GM10248 (cell line): Measurements from ENCODE around the gene ALS2CL.

Experiments
- CTCF ChIA-PET: fragments of 300-600 bp; sonication (Branson Sonifier 250); formaldehyde crosslinking; extraction: SDS; loops from one replicate; lab custom pipeline; 2021; ENCODE audit warnings: antibody characterized with exemption; lab: Yijun Ruan, JAX
- POLR2A ChIA-PET: fragments of 350-650 bp; sonication (Branson Sonifier 250); formaldehyde crosslinking; extraction: SDS; loops from one replicate; lab custom pipeline; 2020; ENCODE audit warnings: antibody characterized with exemption; lab: Yijun Ruan, JAX
- DNase-seq: peaks from one replicate; pipeline ENCODE4 v3.0.0; 2012; ENCODE audit errors: extremely low spot score
- TF ChIP-seq, protein P1 (sequence below): IDR thresholded peaks from 2 replicates; pipeline ENCODE4 v1.5.1; 2012; ENCODE audit warnings: mild to moderate bottlenecking, low read depth; ENCODE audit errors: extremely low read depth, missing control alignments, control extremely low read depth

The ALS2CL gene

DNA sequence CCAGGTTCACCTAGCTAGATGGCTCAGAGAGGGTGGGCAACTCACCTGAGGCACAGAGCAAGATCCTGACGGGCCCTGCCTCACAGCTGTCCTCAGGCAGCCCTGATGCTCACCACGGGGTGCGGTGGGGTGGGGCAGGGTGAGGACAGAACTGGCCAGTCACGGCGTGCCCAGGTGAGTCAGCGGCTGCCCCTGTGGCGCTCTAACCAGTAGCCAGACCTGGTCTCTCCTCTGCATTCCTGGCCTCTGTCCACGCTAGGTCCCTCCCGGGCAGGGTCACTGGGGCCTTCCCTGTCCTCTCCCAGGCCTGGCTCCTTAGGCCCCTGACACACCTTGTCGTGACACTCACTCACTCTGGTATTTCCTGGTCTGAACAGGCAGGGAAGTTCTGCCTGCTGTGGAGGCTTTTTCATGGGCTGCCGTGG lies 901 bp downstream of the ALS2CL start:
- ChIA-PET CTCF (interaction anchor here (1.3 to 2.0 kb wide), 2 partner anchors 10 to 202 kb away, joined by 3 to 10 read pairs; no protein-coding TSS in a partner anchor), POLR2A (no interaction called here)
- TF ChIP-seq, protein P1, sequence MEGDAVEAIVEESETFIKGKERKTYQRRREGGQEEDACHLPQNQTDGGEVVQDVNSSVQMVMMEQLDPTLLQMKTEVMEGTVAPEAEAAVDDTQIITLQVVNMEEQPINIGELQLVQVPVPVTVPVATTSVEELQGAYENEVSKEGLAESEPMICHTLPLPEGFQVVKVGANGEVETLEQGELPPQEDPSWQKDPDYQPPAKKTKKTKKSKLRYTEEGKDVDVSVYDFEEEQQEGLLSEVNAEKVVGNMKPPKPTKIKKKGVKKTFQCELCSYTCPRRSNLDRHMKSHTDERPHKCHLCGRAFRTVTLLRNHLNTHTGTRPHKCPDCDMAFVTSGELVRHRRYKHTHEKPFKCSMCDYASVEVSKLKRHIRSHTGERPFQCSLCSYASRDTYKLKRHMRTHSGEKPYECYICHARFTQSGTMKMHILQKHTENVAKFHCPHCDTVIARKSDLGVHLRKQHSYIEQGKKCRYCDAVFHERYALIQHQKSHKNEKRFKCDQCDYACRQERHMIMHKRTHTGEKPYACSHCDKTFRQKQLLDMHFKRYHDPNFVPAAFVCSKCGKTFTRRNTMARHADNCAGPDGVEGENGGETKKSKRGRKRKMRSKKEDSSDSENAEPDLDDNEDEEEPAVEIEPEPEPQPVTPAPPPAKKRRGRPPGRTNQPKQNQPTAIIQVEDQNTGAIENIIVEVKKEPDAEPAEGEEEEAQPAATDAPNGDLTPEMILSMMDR = no peak
- DNase-seq = no peak

- ChIA-PET POLR2A (no interaction called here), CTCF (interaction anchor here (1.2 kb wide), 1 partner anchor 15 kb away, joined by 4 read pairs; no protein-coding TSS in a partner anchor)
- DNase-seq = no peak
- TF ChIP-seq, protein P1 = no peak
Measured at GRCh38 chr3:46690798-46691197, 2.7 kb downstream of the ALS2CL start.

DNA sequence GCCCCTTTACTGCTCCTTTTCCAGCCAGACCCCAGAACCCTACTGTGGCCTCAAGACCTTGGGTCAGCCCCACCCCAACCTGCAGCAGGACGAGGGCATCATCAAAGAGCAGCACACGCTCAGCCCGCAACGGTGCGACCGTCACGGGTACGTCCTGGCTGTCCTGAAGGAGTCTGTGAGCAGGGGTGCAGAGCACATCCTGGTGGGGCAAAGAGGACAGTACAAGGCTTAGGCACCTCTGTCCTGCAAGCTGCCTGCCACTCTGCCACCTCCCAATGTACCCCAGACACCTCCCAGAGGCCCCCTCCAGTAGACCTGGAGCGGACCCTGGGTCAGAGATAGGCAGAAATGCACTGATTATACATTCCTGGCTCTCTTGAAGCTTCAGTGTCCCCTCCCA lies 8.0 kb downstream of the ALS2CL start:
- ChIA-PET CTCF (no interaction called here), POLR2A (no interaction called here)
- DNase-seq = no peak
- TF ChIP-seq, protein P1 = no peak

GRCh38 chr3:46684891-46685290 lies 8.6 kb downstream of the ALS2CL start:
- DNase-seq = no peak
- TF ChIP-seq, protein P1 = no peak
- CTCF ChIA-PET = no interaction called here
- POLR2A ChIA-PET = no interaction called here

- ChIA-PET CTCF (interaction anchor here (1.1 kb wide), 1 partner anchor 10 kb away, joined by 4 read pairs; the partner anchor contains the start of gene ALS2CL), POLR2A (no interaction called here)
- TF ChIP-seq, protein P1 = no peak
- DNase-seq = no peak
Measured at GRCh38 chr3:46682974-46683373, 10.5 kb downstream of the ALS2CL start.

DNA sequence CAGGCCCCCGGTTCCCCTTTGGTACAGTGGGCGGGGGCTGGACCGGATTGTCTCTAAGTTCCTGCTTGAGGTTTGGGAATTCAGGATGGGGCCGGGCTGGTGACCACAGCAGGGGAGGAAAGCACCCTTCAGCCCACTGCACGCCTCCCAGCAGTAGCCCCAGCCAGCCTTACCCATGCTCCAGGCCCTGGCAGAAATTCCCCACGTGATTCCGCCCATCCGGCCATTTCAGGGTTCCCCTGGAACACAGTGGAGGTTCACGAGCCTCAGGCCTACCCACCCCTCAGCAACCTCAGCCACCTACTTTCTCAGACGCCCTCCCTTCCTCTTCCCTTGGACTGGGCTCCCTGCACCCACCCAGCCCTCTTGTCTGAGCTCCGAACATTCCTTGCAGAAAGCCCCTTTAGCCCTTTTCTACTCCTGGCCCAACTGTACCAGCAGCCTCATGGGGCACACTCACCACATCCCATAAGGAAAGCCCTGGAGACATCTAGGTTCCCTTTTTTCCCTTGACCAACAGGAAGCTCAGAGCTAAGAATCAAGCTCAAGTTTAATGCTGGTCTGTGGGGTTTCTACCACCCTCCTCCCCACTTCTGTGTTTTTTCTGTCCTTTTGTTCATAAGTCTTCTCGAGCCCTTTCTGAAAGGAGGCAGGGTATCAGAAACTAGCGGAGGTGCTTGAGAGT lies 11.5 kb downstream of the ALS2CL start:
- no peak for DNase-seq
- ChIA-PET POLR2A (no interaction called here), CTCF (no interaction called here)
- TF ChIP-seq, protein P1 = no peak
